ENCODE results near the gene BPIFB3.

- TF ChIP-seq TIGD3 (CRISPR knock-in tag; IDR thresholded peaks at IDR 0.05; ENCODE audit: borderline replicate concordance) (no peak), EP300 (IDR thresholded peaks at IDR 0.05; ENCODE audit: low read depth in 2 of 2, low read length in 2 of 2) (no peak), EP300 (CRISPR knock-in tag; IDR thresholded peaks at IDR 0.05; ENCODE audit: borderline replicate concordance) (no peak), RARA (CRISPR knock-in tag; IDR thresholded peaks at IDR 0.05) (no peak)
These were observed 31.0 kb downstream of the BPIFB3 start for GRCh38 chr20:33084722-33085121.
